SU-DHL-6 (cell line): ENCODE measurements around the gene NNMT.

Experiments used
- H2AFZ ChIP-seq: fragments of 200-600 bp; sonication (generic); 2 replicates; pipeline ENCODE4 v1.6.1; 2014; ENCODE audit warnings: low read depth, mild to moderate bottlenecking, moderate library complexity, mixed read lengths, antibody characterized with exemption, low read length; ENCODE audit not compliant: severe bottlenecking
- H3F3A ChIP-seq: fragments of 200-600 bp; shearing (Covaris generic); 2 replicates; pipeline ENCODE4 v1.6.0; 2016; ENCODE audit warnings: antibody characterized with exemption, mild to moderate bottlenecking; ENCODE audit not compliant: insufficient read depth
- H3K27ac ChIP-seq: fragments of 200-600 bp; sonication (generic); 2 replicates; pipeline ENCODE4 v1.5.1; 2016; ENCODE audit warnings: low read depth, mild to moderate bottlenecking, low read length, moderate library complexity, mixed read lengths
- H3K27me3 ChIP-seq: fragments of 200-600 bp; sonication (generic), shearing (Covaris generic); 2 replicates; pipeline ENCODE4 v1.6.0; 2014; ENCODE audit warnings: mild to moderate bottlenecking, low read length
- H3K36me3 ChIP-seq: fragments of 200-600 bp; sonication (generic); 2 replicates; pipeline ENCODE4 v1.6.1; 2014; ENCODE audit warnings: mild to moderate bottlenecking, low read length, mixed read lengths
- H3K4me2 ChIP-seq: fragments of 300-600, 200-600 bp; shearing (Covaris generic), sonication (generic); 2 replicates; pipeline ENCODE4 v1.6.0; 2014; ENCODE audit warnings: low read length, low read depth, mild to moderate bottlenecking; ENCODE audit not compliant: poor library complexity, severe bottlenecking
- H3K4me3 ChIP-seq: fragments of 200-600 bp; sonication (generic); 2 replicates; pipeline ENCODE4 v1.5.1; 2014; ENCODE audit warnings: antibody characterized with exemption, low read length, mild to moderate bottlenecking, mixed read lengths; ENCODE audit not compliant: insufficient read depth, poor library complexity, severe bottlenecking
- H3K79me2 ChIP-seq: fragments of 200-600 bp; sonication (generic); 2 replicates; pipeline ENCODE4 v1.6.1; 2014; ENCODE audit warnings: mild to moderate bottlenecking, low read length, moderate library complexity; ENCODE audit not compliant: insufficient read depth
- H3K9ac ChIP-seq: fragments of 200-600 bp; sonication (generic); 2 replicates; pipeline ENCODE4 v1.7.0; 2014; ENCODE audit warnings: mild to moderate bottlenecking, low read length
- H3K9me2 ChIP-seq: fragments of 200-600 bp; sonication (generic); replicated peaks from 2 replicates; pipeline ENCODE4 v1.6.1; 2014; ENCODE audit warnings: low read length; ENCODE audit not compliant: insufficient read depth
- H3K9me3 ChIP-seq: fragments of 200-600 bp; sonication (generic); 2 replicates; pipeline ENCODE4 v1.6.1; 2014; ENCODE audit warnings: low read length, mixed read lengths; ENCODE audit not compliant: insufficient read depth
- H4K20me1 ChIP-seq: fragments of 200-600 bp; sonication (generic); 2 replicates; pipeline ENCODE4 v1.6.1; 2014; ENCODE audit warnings: low read depth, mild to moderate bottlenecking, antibody characterized with exemption, low read length, moderate library complexity, mixed read lengths
- EZH2phosphoT487 ChIP-seq: fragments of 200-600 bp; sonication (generic), shearing (Covaris generic); conservative IDR thresholded peaks from 2 replicates; pipeline ENCODE4 v1.6.1; 2018; ENCODE audit warnings: mild to moderate bottlenecking, antibody characterized with exemption, low read length, moderate library complexity, mixed read lengths
- TF ChIP-seq, protein P1 (sequence below): fragments of 200-600 bp; sonication (generic); IDR thresholded peaks from one replicate; pipeline ENCODE4 v1.5.1; 2017; ENCODE audit warnings: antibody characterized with exemption, mild to moderate bottlenecking, low read length, moderate library complexity; ENCODE audit not compliant: insufficient read depth, poor library complexity, severe bottlenecking

Gene NNMT

DNA sequence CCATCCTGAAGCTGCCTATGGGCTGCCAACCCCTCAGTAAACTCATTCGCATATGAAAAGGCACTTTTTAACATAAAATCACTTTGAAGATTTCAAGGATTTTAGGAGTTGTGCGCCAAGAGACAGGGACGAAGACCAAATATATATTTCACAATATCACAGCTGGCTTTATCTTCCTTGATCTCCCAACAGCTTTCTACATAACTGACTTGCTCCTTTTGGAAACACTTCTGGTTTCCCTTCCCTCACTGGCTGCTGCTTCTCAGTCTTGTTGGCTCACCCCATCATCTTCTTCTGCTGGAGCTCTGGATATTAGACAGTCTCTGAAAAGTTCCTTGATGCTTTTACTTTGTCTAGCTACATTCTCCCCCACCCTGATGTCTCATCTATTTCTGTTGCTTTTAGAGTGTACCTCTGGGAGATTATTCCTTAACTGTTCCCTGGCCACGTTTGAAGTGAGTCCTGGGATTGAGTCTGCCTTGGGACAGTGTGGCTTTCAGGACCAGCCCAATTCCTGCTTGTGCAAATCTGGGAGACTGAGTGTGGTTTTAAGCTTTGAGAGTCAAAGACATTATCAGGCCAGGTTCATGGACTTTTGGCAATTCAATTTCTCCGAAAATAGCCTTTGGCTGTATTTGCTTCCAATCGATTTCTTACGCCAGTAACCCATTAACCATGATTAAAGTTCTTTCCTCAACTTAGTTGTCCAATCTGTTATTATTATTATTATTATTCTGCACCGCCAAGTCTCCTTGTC lies 30.9 kb upstream of the NNMT start:
- Histone ChIP-seq H2AFZ (no peak overlapping the region), H3K79me2 (no peaks in the 10 kb centered on the region), H3F3A (no peaks in the 10 kb centered on the region), H3K36me3 (no peaks in the 10 kb centered on the region), H3K9me2 (no peaks in the 10 kb centered on the region), H3K9me3 (no peaks in the 10 kb centered on the region), H3K4me3 (no peak overlapping the region), H4K20me1 (no peaks in the 10 kb centered on the region), H3K4me2 (no peak overlapping the region), H3K27ac (no peak overlapping the region), H3K27me3 (no peaks in the 10 kb centered on the region), H3K9ac (no peak overlapping the region)
- TF ChIP-seq, protein P1, sequence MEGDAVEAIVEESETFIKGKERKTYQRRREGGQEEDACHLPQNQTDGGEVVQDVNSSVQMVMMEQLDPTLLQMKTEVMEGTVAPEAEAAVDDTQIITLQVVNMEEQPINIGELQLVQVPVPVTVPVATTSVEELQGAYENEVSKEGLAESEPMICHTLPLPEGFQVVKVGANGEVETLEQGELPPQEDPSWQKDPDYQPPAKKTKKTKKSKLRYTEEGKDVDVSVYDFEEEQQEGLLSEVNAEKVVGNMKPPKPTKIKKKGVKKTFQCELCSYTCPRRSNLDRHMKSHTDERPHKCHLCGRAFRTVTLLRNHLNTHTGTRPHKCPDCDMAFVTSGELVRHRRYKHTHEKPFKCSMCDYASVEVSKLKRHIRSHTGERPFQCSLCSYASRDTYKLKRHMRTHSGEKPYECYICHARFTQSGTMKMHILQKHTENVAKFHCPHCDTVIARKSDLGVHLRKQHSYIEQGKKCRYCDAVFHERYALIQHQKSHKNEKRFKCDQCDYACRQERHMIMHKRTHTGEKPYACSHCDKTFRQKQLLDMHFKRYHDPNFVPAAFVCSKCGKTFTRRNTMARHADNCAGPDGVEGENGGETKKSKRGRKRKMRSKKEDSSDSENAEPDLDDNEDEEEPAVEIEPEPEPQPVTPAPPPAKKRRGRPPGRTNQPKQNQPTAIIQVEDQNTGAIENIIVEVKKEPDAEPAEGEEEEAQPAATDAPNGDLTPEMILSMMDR, result no peak
- no peak for TF ChIP-seq EZH2phosphoT487

GRCh38 chr11:114269498-114269897 lies 26.7 kb upstream of the NNMT start:
- H3K9ac ChIP-seq, result no peak overlapping the region
- no peaks in the 10 kb centered on the region for H3F3A ChIP-seq
- no peak overlapping the region for H2AFZ ChIP-seq
- no peak for TF ChIP-seq EZH2phosphoT487
- TF ChIP-seq, protein P1, result no peak
- no peak overlapping the region for H3K27ac ChIP-seq
- H3K4me2 ChIP-seq, result no peak overlapping the region
- no peaks in the 10 kb centered on the region for H3K79me2 ChIP-seq
- H4K20me1 ChIP-seq, result no peaks in the 10 kb centered on the region
- no peak overlapping the region for H3K4me3 ChIP-seq
- H3K9me3 ChIP-seq, result no peaks in the 10 kb centered on the region
- no peaks in the 10 kb centered on the region for H3K36me3 ChIP-seq
- no peaks in the 10 kb centered on the region for H3K27me3 ChIP-seq
- no peaks in the 10 kb centered on the region for H3K9me2 ChIP-seq

DNA sequence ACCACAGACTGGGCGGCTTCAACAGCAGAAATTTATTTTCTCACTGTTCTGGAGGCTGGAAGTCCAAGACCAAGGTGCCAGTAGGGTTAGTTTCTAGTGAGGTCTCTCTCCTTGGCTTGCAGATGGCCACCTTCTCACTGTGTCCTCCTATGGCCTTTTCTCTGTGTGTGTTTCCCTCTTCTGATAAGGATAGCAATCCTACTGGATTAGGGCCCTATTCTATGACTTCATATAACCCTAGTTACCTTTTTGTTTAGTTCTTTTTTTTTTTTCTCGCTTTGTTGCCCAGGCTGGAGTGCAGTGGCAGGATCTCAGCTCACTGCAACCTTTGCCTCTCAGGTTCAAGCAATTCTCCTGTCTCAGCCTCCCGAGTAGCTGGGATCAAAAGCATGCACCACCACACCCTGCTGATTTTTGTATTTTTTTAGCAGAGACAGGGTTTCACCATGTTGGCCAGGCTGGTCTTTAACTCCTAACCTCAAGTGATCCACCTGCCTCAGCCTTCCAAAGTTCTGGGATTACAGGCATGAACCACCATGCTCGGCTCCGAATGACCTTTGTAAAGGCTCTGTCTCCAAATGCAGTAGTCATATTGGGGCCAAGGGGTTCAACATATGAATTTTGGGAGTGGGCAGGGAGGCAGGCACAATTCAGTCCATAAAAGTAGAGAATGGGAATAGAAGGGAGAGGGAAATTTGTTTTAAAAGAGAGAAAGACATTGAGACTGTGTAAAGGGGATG lies 25.5 kb upstream of the NNMT start:
- Histone ChIP-seq H3K9me3 (no peaks in the 10 kb centered on the region), H3K36me3 (no peaks in the 10 kb centered on the region), H3K27ac (no peak overlapping the region), H2AFZ (no peak overlapping the region), H3K4me2 (no peak overlapping the region), H3K4me3 (no peak overlapping the region), H3F3A (no peaks in the 10 kb centered on the region), H3K9me2 (no peaks in the 10 kb centered on the region), H3K9ac (no peak overlapping the region), H3K27me3 (no peaks in the 10 kb centered on the region), H3K79me2 (no peaks in the 10 kb centered on the region), H4K20me1 (no peaks in the 10 kb centered on the region)
- TF ChIP-seq, protein P1, result no peak
- TF ChIP-seq EZH2phosphoT487, result no peak
